HCT116 (cell line): ENCODE results near the gene TMPRSS3. TPM values are rescaled to one million over a fixed set of nuclear protein-coding genes. Genes with fewer than 3 reads are reported as not detected.

Experiments
- ATAC-seq: fragments of 200-7000 bp; cut with Tn5 transposase; 2 replicates; pipeline ENCODE4 v1.9.1; 2020; ENCODE audit warnings: mild to moderate bottlenecking, moderate library complexity
- BruUV-seq: library from RNA; stranded (reverse); fragments of 400-500 nt; replicated peaks from 2 replicates; lab custom pipeline; 2021; lab: Mats Ljungman, UMichigan
- CTCF ChIA-PET: fragments of 300-600 bp; sonication (Branson Sonifier 250); formaldehyde crosslinking; loops from one replicate; lab custom pipeline; 2021; ENCODE audit warnings: antibody characterized with exemption; lab: Charles Lee
- POLR2A ChIA-PET: fragments of 300-600, 350-600 bp; sonication (Branson Sonifier 250); formaldehyde crosslinking; loops from one replicate; lab custom pipeline; 2021; ENCODE audit warnings: antibody characterized with exemption; lab: Charles Lee
- RAD21 ChIA-PET, 2 experiments: fragments of 300-600 bp; sonication (Branson Sonifier 250); formaldehyde crosslinking; loops; one replicate each; lab custom pipeline; 2023; ENCODE audit warnings: low total read pairs in 2 of 2; ENCODE audit not compliant: uncharacterized antibody in 2 of 2, unreplicated experiment in 2 of 2, low non-redundant PET in 1 of 2; lab: Charles Lee
- DNase-seq: peaks from one replicate; pipeline ENCODE4 v3.0.0-alpha.2; 2010; ENCODE audit warnings: low read depth, low spot score
- H2AFZ ChIP-seq: fragments of 200-600 bp; shearing (Covaris generic), sonication (generic); 2 replicates; pipeline ENCODE4 v1.6.1; 2017; ENCODE audit warnings: low read depth, mixed run types, mixed read lengths, antibody characterized with exemption, low read length; ENCODE audit not compliant: poor library complexity, severe bottlenecking
- H3K27ac ChIP-seq: 2 replicates; pipeline ENCODE4 v1.5.1; 2012; ENCODE audit warnings: low read depth, low read length
- H3K27me3 ChIP-seq: fragments of 200-600 bp; sonication (generic); 2 replicates; pipeline ENCODE4 v1.6.1; 2016; ENCODE audit warnings: mixed run types, low read length, mixed read lengths; ENCODE audit not compliant: insufficient read depth
- H3K36me3 ChIP-seq, 2 experiments: fragments of 200-500 bp in 1 of 2; fragments of 200-600 bp in 1 of 2; sonication (Bioruptor generic) in 1 of 2; sonication (generic) in 1 of 2; 2 replicates each; pipeline versions ENCODE4 v1.5.1 to v1.6.1; 2014 to 2016; ENCODE audit warnings: low read length in 2 of 2, inconsistent platforms in 1 of 2, mixed read lengths in 1 of 2, mixed run types in 1 of 2; ENCODE audit not compliant: insufficient read depth in 2 of 2, control insufficient read depth in 1 of 2
- H3K4me1 ChIP-seq, 2 experiments: fragments of 200-600 bp in 1 of 2; sonication (generic) in 1 of 2; 2 replicates each; pipeline versions ENCODE4 v1.5.1 to v1.6.1; 2012 to 2017; ENCODE audit warnings: low read length in 2 of 2, inconsistent platforms in 1 of 2, mild to moderate bottlenecking in 1 of 2, mixed read lengths in 1 of 2, mixed run types in 1 of 2, moderate library complexity in 1 of 2; ENCODE audit not compliant: insufficient read depth in 2 of 2, control insufficient read depth in 1 of 2
- H3K4me2 ChIP-seq: fragments of 200-600 bp; sonication (generic); 2 replicates; pipeline ENCODE4 v1.6.1; 2017; ENCODE audit warnings: mixed run types, low read length, mixed read lengths
- H3K4me3 ChIP-seq, 2 experiments: fragments of 200-600 bp in 1 of 2; sonication (generic) in 1 of 2; replicated peaks in 1 of 2; 2 replicates each; pipeline ENCODE4 v1.5.1; 2011 to 2016; ENCODE audit warnings: low read length in 2 of 2, control low read depth in 1 of 2, low read depth in 1 of 2, mild to moderate bottlenecking in 1 of 2, mixed read lengths in 1 of 2, mixed run types in 1 of 2
- H3K79me2 ChIP-seq: fragments of 200-600 bp; sonication (generic); 2 replicates; pipeline ENCODE4 v1.6.1; 2017; ENCODE audit warnings: mild to moderate bottlenecking, mixed run types, low read length, moderate library complexity, mixed read lengths; ENCODE audit not compliant: insufficient read depth
- H3K9ac ChIP-seq: fragments of 200-600 bp; sonication (generic); 2 replicates; pipeline ENCODE4 v1.6.1; 2016; ENCODE audit warnings: low read length, mixed read lengths
- H3K9me2 ChIP-seq: fragments of 200-600 bp; sonication (generic), shearing (Covaris generic); 2 replicates; pipeline ENCODE4 v1.6.1; 2017; ENCODE audit warnings: mixed run types, mild to moderate bottlenecking, moderate library complexity; ENCODE audit not compliant: insufficient read depth
- H3K9me3 ChIP-seq, 2 experiments: fragments of 200-500 bp in 1 of 2; fragments of 200-600 bp in 1 of 2; sonication (Bioruptor generic) in 1 of 2; sonication (generic) in 1 of 2; 2 replicates each; pipeline ENCODE4 v1.6.1; 2014 to 2017; ENCODE audit warnings: low read length in 2 of 2, mixed read lengths in 2 of 2, inconsistent platforms in 1 of 2, low read depth in 1 of 2, mild to moderate bottlenecking in 1 of 2, mixed run types in 1 of 2, moderate library complexity in 1 of 2; ENCODE audit not compliant: control insufficient read depth in 1 of 2, insufficient read depth in 1 of 2
- H4K20me1 ChIP-seq: fragments of 200-600 bp; sonication (generic), shearing (Covaris generic); 2 replicates; pipeline ENCODE4 v1.6.1; 2017; ENCODE audit warnings: mixed run types, mild to moderate bottlenecking, moderate library complexity; ENCODE audit not compliant: insufficient read depth
- ATF3 ChIP-seq: IDR thresholded peaks from 2 replicates; pipeline ENCODE4 v1.6.1; 2012
- CBX3 ChIP-seq: IDR thresholded peaks from 2 replicates; pipeline ENCODE4 v1.6.1; 2012; ENCODE audit warnings: low read depth
- CTCF ChIP-seq, 3 experiments: fragments of 200-600 bp in 1 of 3; sonication (generic) in 1 of 3; IDR thresholded peaks in 2 of 3; conservative IDR thresholded peaks in 1 of 3; 2 replicates each; pipeline ENCODE4 v1.5.1; 2012 to 2017; ENCODE audit warnings: low read depth in 2 of 3, low read length in 2 of 3, antibody characterized with exemption in 1 of 3, borderline replicate concordance in 1 of 3, control low read depth in 1 of 3, mild to moderate bottlenecking in 1 of 3, mixed read lengths in 1 of 3, mixed run types in 1 of 3, moderate library complexity in 1 of 3; ENCODE audit not compliant: insufficient read depth in 1 of 3
- EZH2 ChIP-seq: fragments of 200-600 bp; sonication (generic); IDR thresholded peaks from 2 replicates; pipeline ENCODE4 v1.6.1; 2017; ENCODE audit warnings: antibody characterized with exemption, mixed run types
- EZH2phosphoT487 ChIP-seq: fragments of 200-600 bp; IDR thresholded peaks from 2 replicates; pipeline ENCODE4 v1.6.1; 2018; ENCODE audit warnings: antibody characterized with exemption, borderline replicate concordance
- JUND ChIP-seq: IDR thresholded peaks from 2 replicates; pipeline ENCODE4 v1.6.1; 2012
- MAX ChIP-seq: IDR thresholded peaks from 2 replicates; pipeline ENCODE4 v1.6.1; 2012
- POLR2A ChIP-seq: IDR thresholded peaks from 2 replicates; pipeline ENCODE4 v1.7.0; 2011; ENCODE audit warnings: borderline replicate concordance; ENCODE audit not compliant: insufficient read depth, insufficient read length; ENCODE audit errors: extremely low read depth
- POLR2AphosphoS5 ChIP-seq: IDR thresholded peaks from 2 replicates; pipeline ENCODE4 v1.6.1; 2011; ENCODE audit warnings: mild to moderate bottlenecking, low read depth, low read length, moderate library complexity
- RAD21 ChIP-seq: IDR thresholded peaks from 2 replicates; pipeline ENCODE4 v1.6.1; 2012; ENCODE audit warnings: low read depth, mild to moderate bottlenecking
- REST ChIP-seq: IDR thresholded peaks from 2 replicates; pipeline ENCODE4 v1.6.1; 2012; ENCODE audit warnings: low read depth
- ZBTB33 ChIP-seq: IDR thresholded peaks from 2 replicates; pipeline ENCODE4 v1.6.1; 2011; ENCODE audit warnings: mild to moderate bottlenecking, low read length, moderate library complexity; ENCODE audit not compliant: insufficient replicate concordance; ENCODE audit errors: extremely low read depth
- ZFX ChIP-seq: fragments of 450-650 bp; IDR thresholded peaks from 2 replicates; pipeline ENCODE4 v1.6.1; 2017
- intact Hi-C: fragments of 100-400 bp; cut with micrococcal nuclease; formaldehyde crosslinking; loops from 2 replicates; pipeline ENCODE4 v1.10.0; 2022
- total RNA-seq: library from RNA; stranded (reverse); gene quantifications from one replicate; pipeline ENCODE4 v1.2.1, GENCODE V29; 2021; ENCODE audit not compliant: unreplicated experiment

The TMPRSS3 gene
- total RNA-seq, 1 experiment from 2014 or later, result not detected

GRCh38 chr21:42445311-42445710, 49.5 kb upstream of the TMPRSS3 start:
- ChIA-PET CTCF (no interaction called here), POLR2A (no interaction called here), RAD21 (no interaction called here)
- no peaks in the 10 kb centered on the region for H3K36me3 ChIP-seq
- no TSS peak for BruUV-seq
- ATAC-seq (no peak), DNase-seq (no peak)
- TF ChIP-seq CBX3 (no peak), EZH2phosphoT487 (no peak), MAX (no peak), RAD21 (no peak), ZBTB33 (no peak), REST (no peak), CTCF (IDR thresholded peaks at IDR 0.05 in 2 of 3, conservative IDR thresholded peaks at IDR 0.05 in 1 of 3; ENCODE audit: borderline replicate concordance in 1 of 3, insufficient read depth in 1 of 3, low read depth in 2 of 3, low read length in 2 of 3) (no peak), EZH2 (no peak), ATF3 (no peak), ZFX (no peak), JUND (no peak), POLR2AphosphoS5 (no peak), POLR2A (no peak)
- H3K4me2 ChIP-seq, result no peak overlapping the region
- H2AFZ ChIP-seq, result no peak overlapping the region
- H3K9me2 ChIP-seq, result no peaks in the 10 kb centered on the region
- intact Hi-C loops, result loop anchor here (5.0 kb wide), 1 partner anchor 833 kb away; no protein-coding TSS in a partner anchor
- no peaks in the 10 kb centered on the region for H3K9me3 ChIP-seq
- peaks cover 2 to 9% of the 10 kb centered on the region in 2 experiments; a peak in 3 of 4 replicates for H3K4me1 ChIP-seq
- no peaks in the 10 kb centered on the region for H3K27me3 ChIP-seq
- H3K27ac ChIP-seq, result no peak overlapping the region
- H3K9ac ChIP-seq, result no peak overlapping the region
- H4K20me1 ChIP-seq, result no peaks in the 10 kb centered on the region
- H3K79me2 ChIP-seq, result no peaks in the 10 kb centered on the region
- no peak overlapping the region for H3K4me3 ChIP-seq
